GM21515 (cell line): ENCODE data around the gene QRICH1.
"Not testable (repeated sequence)": the region's sequence is repeated elsewhere in the genome, so short reads cannot be mapped to it uniquely, and the experiment has no call there.

ENCODE experiments used
- ATAC-seq: cut with Tn5 transposase; IDR thresholded peaks from one replicate; pipeline ENCODE4 v1.9.1; 2021; ENCODE audit not compliant: unreplicated experiment

The QRICH1 gene

GRCh38 chr3:49018707-49019006, 75.2 kb downstream of the QRICH1 start:
- ATAC-seq = no peak

GRCh38 chr3:49017971-49018706, 75.7 kb downstream of the QRICH1 start, which contains the start of gene DALRD3:
Gene DALRD3 (minus strand): TSS chr3:49018580. CDS start chr3:49018564, 16 bp downstream.
- no peak for ATAC-seq

- no peak for ATAC-seq
Observed at GRCh38 chr3:49017229-49017970, 76.5 kb downstream of the QRICH1 start.

- ATAC-seq = no peak
Observed at GRCh38 chr3:49016414-49017228, 77.2 kb downstream of the QRICH1 start.

- ATAC-seq = no peak
Observed at GRCh38 chr3:49015765-49016164, 78.1 kb downstream of the QRICH1 start.

GRCh38 chr3:49015072-49015471, 78.8 kb downstream of the QRICH1 start:
- no peak for ATAC-seq

- no peak for ATAC-seq
Observed at GRCh38 chr3:49013738-49014660, 79.9 kb downstream of the QRICH1 start.

GRCh38 chr3:49013113-49013737, 80.6 kb downstream of the QRICH1 start:
- ATAC-seq = no peak

- ATAC-seq = no peak
Observed at GRCh38 chr3:49012441-49013017, 81.3 kb downstream of the QRICH1 start.

- no peak for ATAC-seq
Observed at GRCh38 chr3:49009396-49009795, 84.5 kb downstream of the QRICH1 start.

GRCh38 chr3:49008627-49009026, 85.2 kb downstream of the QRICH1 start:
- not testable (repeated sequence) for ATAC-seq

GRCh38 chr3:49007771-49008528, 85.9 kb downstream of the QRICH1 start:
- ATAC-seq = peak; percentile 44

- ATAC-seq = peak; percentile 81
Observed at GRCh38 chr3:49007068-49007770, 86.7 kb downstream of the QRICH1 start, which contains the start of gene WDR6. Gene WDR6 (plus strand): TSS chr3:49007391. CDS start chr3:49007432, 41 bp downstream.

- no peak for ATAC-seq
Observed at GRCh38 chr3:49006408-49007067, 87.3 kb downstream of the QRICH1 start.

- ATAC-seq = no peak
Observed at GRCh38 chr3:49005998-49006397, 87.9 kb downstream of the QRICH1 start.

GRCh38 chr3:49005303-49005680, 88.6 kb downstream of the QRICH1 start:
- ATAC-seq = no peak

- no peak for ATAC-seq
Observed at GRCh38 chr3:49004352-49005302, 89.2 kb downstream of the QRICH1 start.
